ENCODE results near the gene RRP8. TPM values are rescaled to one million over a fixed set of nuclear protein-coding genes. Genes with fewer than 3 reads are reported as not detected.

Gene RRP8
- total and polyA plus RNA-seq, 2 experiments from 2014 or later: 15.3 to 26.1 TPM

DNA sequence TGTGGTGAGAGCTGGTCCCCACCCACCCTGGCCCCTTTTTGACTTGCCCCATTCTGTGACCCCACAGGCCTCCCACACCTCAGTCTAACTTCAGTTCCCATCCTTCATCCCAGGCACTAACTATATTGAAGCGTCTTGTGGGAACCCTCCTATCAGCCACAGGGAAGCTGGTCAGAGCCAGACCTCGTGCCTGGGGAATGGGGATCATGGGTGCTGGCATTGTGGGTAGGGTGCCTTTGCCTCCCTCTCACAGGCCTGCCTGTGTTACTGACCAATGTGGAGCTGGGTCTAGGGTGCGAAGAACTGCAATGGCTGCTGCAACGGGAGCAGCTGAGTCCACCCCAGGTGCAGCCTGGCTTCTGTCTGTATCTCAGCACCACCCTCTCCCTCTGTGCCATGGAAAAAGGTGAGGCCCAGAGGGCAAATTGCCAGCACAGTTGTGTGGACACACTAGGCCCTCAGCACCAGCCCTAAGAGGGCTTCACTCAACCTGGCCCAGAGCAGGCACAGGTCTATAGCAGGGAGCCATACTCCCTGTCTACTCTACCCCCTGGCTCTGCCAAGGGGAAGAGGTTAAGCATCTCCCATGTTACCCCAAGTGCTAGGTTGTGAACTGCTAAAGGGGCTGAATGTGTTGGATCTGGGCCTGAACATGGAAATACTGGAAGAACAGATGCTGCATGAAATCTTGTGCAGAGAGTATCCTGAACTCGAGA, 37.3 kb downstream of the RRP8 start:
- TF ChIP-seq, protein P1, sequence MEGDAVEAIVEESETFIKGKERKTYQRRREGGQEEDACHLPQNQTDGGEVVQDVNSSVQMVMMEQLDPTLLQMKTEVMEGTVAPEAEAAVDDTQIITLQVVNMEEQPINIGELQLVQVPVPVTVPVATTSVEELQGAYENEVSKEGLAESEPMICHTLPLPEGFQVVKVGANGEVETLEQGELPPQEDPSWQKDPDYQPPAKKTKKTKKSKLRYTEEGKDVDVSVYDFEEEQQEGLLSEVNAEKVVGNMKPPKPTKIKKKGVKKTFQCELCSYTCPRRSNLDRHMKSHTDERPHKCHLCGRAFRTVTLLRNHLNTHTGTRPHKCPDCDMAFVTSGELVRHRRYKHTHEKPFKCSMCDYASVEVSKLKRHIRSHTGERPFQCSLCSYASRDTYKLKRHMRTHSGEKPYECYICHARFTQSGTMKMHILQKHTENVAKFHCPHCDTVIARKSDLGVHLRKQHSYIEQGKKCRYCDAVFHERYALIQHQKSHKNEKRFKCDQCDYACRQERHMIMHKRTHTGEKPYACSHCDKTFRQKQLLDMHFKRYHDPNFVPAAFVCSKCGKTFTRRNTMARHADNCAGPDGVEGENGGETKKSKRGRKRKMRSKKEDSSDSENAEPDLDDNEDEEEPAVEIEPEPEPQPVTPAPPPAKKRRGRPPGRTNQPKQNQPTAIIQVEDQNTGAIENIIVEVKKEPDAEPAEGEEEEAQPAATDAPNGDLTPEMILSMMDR (IDR thresholded peaks at IDR 0.05; ENCODE audit: poor library complexity): no peak
- TF ChIP-seq EZH2phosphoT487 (IDR thresholded peaks at IDR 0.05; ENCODE audit: low read depth, severe bottlenecking, unreplicated experiment) (no peak), EZH2 (IDR thresholded peaks at IDR 0.05; ENCODE audit: borderline replicate concordance) (no peak)
- Histone ChIP-seq H3K9me3 (ENCODE audit: low read depth) (no peaks in the 10 kb centered on the region), H3K27ac (no peak overlapping the region), H3K4me1 (ENCODE audit: insufficient read depth) (peaks cover 3% of the 10 kb centered on the region), H4K20me1 (ENCODE audit: insufficient read depth, poor library complexity, severe bottlenecking) (no peaks in the 10 kb centered on the region), H3K9me2 (replicated peaks; ENCODE audit: insufficient read depth) (no peaks in the 10 kb centered on the region), H3K4me3 (no peak overlapping the region), H3K27me3 (no peaks in the 10 kb centered on the region), H3K4me2 (no peak overlapping the region), H3K79me2 (no peaks in the 10 kb centered on the region), H2AFZ (no peak overlapping the region), H3K36me3 (replicated peaks; ENCODE audit: insufficient read depth, low read depth) (no peaks in the 10 kb centered on the region)
- WGBS (ENCODE audit: low lambda C conversion rate, missing lambda C conversion rate): 97% methylated on average over 5 of the region's 5 CpGs
- no peak for DNase-seq (ENCODE audit: low spot score)

GRCh38 chr11:6565325-6565724, 38.1 kb downstream of the RRP8 start:
- Histone ChIP-seq H3K79me2 (no peaks in the 10 kb centered on the region), H3K9me3 (ENCODE audit: low read depth) (no peaks in the 10 kb centered on the region), H3K4me2 (no peak overlapping the region), H3K27me3 (no peaks in the 10 kb centered on the region), H4K20me1 (ENCODE audit: insufficient read depth, poor library complexity, severe bottlenecking) (no peaks in the 10 kb centered on the region), H2AFZ (no peak overlapping the region), H3K36me3 (replicated peaks; ENCODE audit: insufficient read depth, low read depth) (no peaks in the 10 kb centered on the region), H3K4me3 (no peak overlapping the region), H3K9me2 (replicated peaks; ENCODE audit: insufficient read depth) (no peaks in the 10 kb centered on the region), H3K27ac (no peak overlapping the region), H3K4me1 (ENCODE audit: insufficient read depth) (peaks cover 3% of the 10 kb centered on the region)
- TF ChIP-seq EZH2 (IDR thresholded peaks at IDR 0.05; ENCODE audit: borderline replicate concordance): no peak
- TF ChIP-seq, protein P1 (IDR thresholded peaks at IDR 0.05; ENCODE audit: poor library complexity): no peak
- no peak for TF ChIP-seq EZH2phosphoT487 (IDR thresholded peaks at IDR 0.05; ENCODE audit: low read depth, severe bottlenecking, unreplicated experiment)
- DNase-seq (ENCODE audit: low spot score): no peak
- 61% methylated on average over 2 of the region's 2 CpGs for WGBS (ENCODE audit: low lambda C conversion rate, missing lambda C conversion rate)

GRCh38 chr11:6563667-6564066, 39.7 kb downstream of the RRP8 start:
- H3K4me3 ChIP-seq: no peak overlapping the region
- DNase-seq (ENCODE audit: low spot score): no peak
- no peaks in the 10 kb centered on the region for H3K9me3 ChIP-seq (ENCODE audit: low read depth)
- no peak overlapping the region for H2AFZ ChIP-seq
- H3K79me2 ChIP-seq: no peaks in the 10 kb centered on the region
- TF ChIP-seq, protein P1 (IDR thresholded peaks at IDR 0.05; ENCODE audit: poor library complexity): no peak
- no peak for TF ChIP-seq EZH2 (IDR thresholded peaks at IDR 0.05; ENCODE audit: borderline replicate concordance)
- no peak for TF ChIP-seq EZH2phosphoT487 (IDR thresholded peaks at IDR 0.05; ENCODE audit: low read depth, severe bottlenecking, unreplicated experiment)
- H4K20me1 ChIP-seq (ENCODE audit: insufficient read depth, poor library complexity, severe bottlenecking): no peaks in the 10 kb centered on the region
- H3K4me2 ChIP-seq: no peak overlapping the region
- H3K9me2 ChIP-seq (replicated peaks; ENCODE audit: insufficient read depth): no peaks in the 10 kb centered on the region
- H3K27me3 ChIP-seq: no peaks in the 10 kb centered on the region
- 93% methylated on average over 10 of the region's 10 CpGs for WGBS (ENCODE audit: low lambda C conversion rate, missing lambda C conversion rate)
- no peak overlapping the region for H3K27ac ChIP-seq
- H3K36me3 ChIP-seq (replicated peaks; ENCODE audit: insufficient read depth, low read depth): no peaks in the 10 kb centered on the region
- peaks cover under 1% of the 10 kb centered on the region for H3K4me1 ChIP-seq (ENCODE audit: insufficient read depth)
